ENCODE data around the gene CST8.

CST8 gene

GRCh38 chr20:23456409-23456808 lies 34.5 kb upstream of the CST8 start:
- H3K27ac ChIP-seq (ENCODE audit: low read length): peak overlapping the region; percentile 69
- peak overlapping the region in 1 of 2 experiments; percentile 12; a peak in 1 of 4 replicates for H3K4me3 ChIP-seq (ENCODE audit: low read depth in 1 of 2, low read length in 2 of 2)
- H3K36me3 ChIP-seq (ENCODE audit: insufficient read depth, low read length): no peaks in the 10 kb centered on the region
- H3K4me1 ChIP-seq (ENCODE audit: insufficient read depth, low read length): peaks cover 19% of the 10 kb centered on the region
- no peaks in the 10 kb centered on the region for H3K9me3 ChIP-seq (ENCODE audit: insufficient read depth, low read length, severe bottlenecking)
- no peaks in the 10 kb centered on the region for H4K20me1 ChIP-seq (ENCODE audit: insufficient read depth, low read length)
- ATAC-seq (ENCODE audit: insufficient read depth, low read depth): peak; percentile 97
- H3K79me2 ChIP-seq (ENCODE audit: insufficient read depth, low read length): no peaks in the 10 kb centered on the region
- peak overlapping the region; percentile 6; the same call in 1 of the 2 replicates for H3K9ac ChIP-seq (ENCODE audit: low read depth, low read length)
- no peaks in the 10 kb centered on the region for H3K27me3 ChIP-seq (ENCODE audit: insufficient read depth, low read length, poor library complexity)
- peak overlapping the region; percentile 45 for H2AFZ ChIP-seq (ENCODE audit: low read depth, low read length)
- peak; percentile 75 for DNase-seq
- peak overlapping the region; percentile 36 for H3K4me2 ChIP-seq (ENCODE audit: insufficient read depth, low read length)
- no peak for TF ChIP-seq CTCF (IDR thresholded peaks at IDR 0.05; ENCODE audit: borderline replicate concordance, extremely low read depth, low read length, poor library complexity, severe bottlenecking)
- TF ChIP-seq EZH2 (IDR thresholded peaks at IDR 0.05; ENCODE audit: borderline replicate concordance, low read depth, low read length, severe bottlenecking): no peak

- Histone ChIP-seq H4K20me1 (ENCODE audit: insufficient read depth, low read length) (no peaks in the 10 kb centered on the region), H3K4me2 (ENCODE audit: insufficient read depth, low read length) (peak overlapping the region; percentile 36; the same call in 1 of the 2 replicates), H3K27me3 (ENCODE audit: insufficient read depth, low read length, poor library complexity) (no peaks in the 10 kb centered on the region), H3K9me3 (ENCODE audit: insufficient read depth, low read length, severe bottlenecking) (no peaks in the 10 kb centered on the region), H2AFZ (ENCODE audit: low read depth, low read length) (peak overlapping the region; percentile 45; the same call in 1 of the 2 replicates), H3K79me2 (ENCODE audit: insufficient read depth, low read length) (no peaks in the 10 kb centered on the region), H3K4me3 (ENCODE audit: low read depth in 1 of 2, low read length in 2 of 2) (no peak overlapping the region), H3K36me3 (ENCODE audit: insufficient read depth, low read length) (no peaks in the 10 kb centered on the region), H3K27ac (ENCODE audit: low read length) (peak overlapping the region; percentile 69), H3K4me1 (ENCODE audit: insufficient read depth, low read length) (peaks cover 19% of the 10 kb centered on the region), H3K9ac (ENCODE audit: low read depth, low read length) (no peak overlapping the region)
- ATAC-seq (ENCODE audit: insufficient read depth, low read depth) (no peak), DNase-seq (no peak)
- TF ChIP-seq CTCF (IDR thresholded peaks at IDR 0.05; ENCODE audit: borderline replicate concordance, extremely low read depth, low read length, poor library complexity, severe bottlenecking) (no peak), EZH2 (IDR thresholded peaks at IDR 0.05; ENCODE audit: borderline replicate concordance, low read depth, low read length, severe bottlenecking) (no peak)
Observed at GRCh38 chr20:23456873-23457272, 34.0 kb upstream of the CST8 start.

- no peak overlapping the region for H3K27ac ChIP-seq (ENCODE audit: low read length)
- TF ChIP-seq CTCF (IDR thresholded peaks at IDR 0.05; ENCODE audit: borderline replicate concordance, extremely low read depth, low read length, poor library complexity, severe bottlenecking) (no peak), EZH2 (IDR thresholded peaks at IDR 0.05; ENCODE audit: borderline replicate concordance, low read depth, low read length, severe bottlenecking) (no peak)
- no peak for DNase-seq
- peaks cover under 1% of the 10 kb centered on the region for H3K9me3 ChIP-seq (ENCODE audit: insufficient read depth, low read length, severe bottlenecking)
- no peaks in the 10 kb centered on the region for H4K20me1 ChIP-seq (ENCODE audit: insufficient read depth, low read length)
- H3K36me3 ChIP-seq (ENCODE audit: insufficient read depth, low read length): no peaks in the 10 kb centered on the region
- peaks cover 19% of the 10 kb centered on the region for H3K4me1 ChIP-seq (ENCODE audit: insufficient read depth, low read length)
- no peak for ATAC-seq (ENCODE audit: insufficient read depth, low read depth)
- no peak overlapping the region for H3K4me2 ChIP-seq (ENCODE audit: insufficient read depth, low read length)
- no peaks in the 10 kb centered on the region for H3K27me3 ChIP-seq (ENCODE audit: insufficient read depth, low read length, poor library complexity)
- H3K4me3 ChIP-seq (ENCODE audit: low read depth in 1 of 2, low read length in 2 of 2): no peak overlapping the region
- H3K79me2 ChIP-seq (ENCODE audit: insufficient read depth, low read length): no peaks in the 10 kb centered on the region
- H3K9ac ChIP-seq (ENCODE audit: low read depth, low read length): no peak overlapping the region
- H2AFZ ChIP-seq (ENCODE audit: low read depth, low read length): no peak overlapping the region
Observed at GRCh38 chr20:23459461-23460150, 31.3 kb upstream of the CST8 start.

Data from DND-41 (cell line).